Vagina (tissue), 2 donors: Measurements from ENCODE around the gene KCNH4. TPM values are rescaled to one million over a fixed set of nuclear protein-coding genes. Genes with fewer than 3 reads are reported as not detected.
A peak's percentile ranks its signal among the peaks of the same experiment; 100 is the strongest.

ENCODE experiments used
- DNase-seq, 2 donors: peaks; one replicate each; pipeline ENCODE4 v3.0.0-alpha.2; 2017; ENCODE audit errors: extremely low spot score in 2 of 2
- H3K27ac ChIP-seq: fragments of 200-600 bp; sonication (generic); one replicate; pipeline ENCODE4 v1.5.1; 2019
- H3K27me3 ChIP-seq: fragments of 200-600 bp; sonication (generic); one replicate; pipeline ENCODE4 v1.5.1; 2019
- H3K36me3 ChIP-seq, 2 donors: fragments of 200-600 bp; sonication (generic); one replicate each; pipeline ENCODE4 v1.5.1; 2017 to 2019
- H3K4me1 ChIP-seq: fragments of 200-600 bp; sonication (generic); one replicate; pipeline ENCODE4 v1.5.1; 2019
- H3K4me3 ChIP-seq, 2 donors: fragments of 200-600 bp; sonication (generic); 1 replicate in 1 of 2; 2 replicates in 1 of 2; pipeline ENCODE4 v1.5.1; 2016 to 2019
- H3K9me3 ChIP-seq: fragments of 200-600 bp; sonication (generic); one replicate; pipeline ENCODE4 v1.5.1; 2019
- CTCF ChIP-seq, 3 experiments: fragments of 450-650 bp in 2 of 3; fragments of 200-600 bp in 1 of 3; sonication (generic) in 1 of 3; IDR thresholded peaks; one replicate each; pipeline ENCODE4 v1.5.1; 2017 to 2019; ENCODE audit warnings: antibody characterized with exemption in 3 of 3, mild to moderate bottlenecking in 2 of 3, moderate library complexity in 2 of 3
- POLR2A ChIP-seq, 2 donors: fragments of 450-650 bp; IDR thresholded peaks; one replicate each; pipeline ENCODE4 v1.6.1; 2017; ENCODE audit warnings: antibody characterized with exemption in 2 of 2, mild to moderate bottlenecking in 2 of 2, moderate library complexity in 2 of 2
- POLR2AphosphoS5 ChIP-seq, 2 donors: sonication (generic); formaldehyde crosslinking; IDR thresholded peaks; one replicate each; pipeline ENCODE4 v1.9.0; 2017; ENCODE audit warnings: antibody characterized with exemption in 2 of 2, mild to moderate bottlenecking in 2 of 2, low read depth in 1 of 2; ENCODE audit not compliant: insufficient read depth in 1 of 2
- intact Hi-C: fragments of 100-400 bp; cut with DNase I; formaldehyde crosslinking; loops from one replicate; pipeline ENCODE4 v1.15.1; 2023
- total RNA-seq: library from RNA; depleted of rRNA; stranded (reverse); fragments of >200 nt; gene quantifications from one replicate; pipeline ENCODE4 v1.2.3, GENCODE V29; 2016

The KCNH4 gene
- total RNA-seq, 1 donor from 2014 or later, result not detected

- H3K36me3 ChIP-seq, result peaks cover 0 to 18% of the 10 kb centered on the region in 2 donors
- intact Hi-C loops, result no loop called here
- no peak for TF ChIP-seq CTCF (IDR thresholded peaks at IDR 0.05)
- TF ChIP-seq POLR2AphosphoS5 (IDR thresholded peaks at IDR 0.05; ENCODE audit: insufficient read depth in 1 of 2, low read depth in 1 of 2), result no peak
- no peak for TF ChIP-seq POLR2A (IDR thresholded peaks at IDR 0.05)
- H3K27me3 ChIP-seq, result no peaks in the 10 kb centered on the region
- no peaks in the 10 kb centered on the region for H3K9me3 ChIP-seq
- H3K4me3 ChIP-seq, result no peak overlapping the region
- H3K27ac ChIP-seq, result peak overlapping the region; percentile 3
- DNase-seq, result no peak
- H3K4me1 ChIP-seq, result peaks cover 35% of the 10 kb centered on the region
These were observed 61.6 kb downstream of the KCNH4 start for GRCh38 chr17:42119301-42119700.

GRCh38 chr17:42118545-42118944 lies 62.4 kb downstream of the KCNH4 start:
- Histone ChIP-seq H3K4me1 (peaks cover 36% of the 10 kb centered on the region), H3K9me3 (no peaks in the 10 kb centered on the region), H3K4me3 (no peak overlapping the region), H3K27me3 (no peaks in the 10 kb centered on the region), H3K27ac (peak overlapping the region; percentile 3), H3K36me3 (peaks cover 0 to 20% of the 10 kb centered on the region in 2 donors)
- no peak for DNase-seq
- intact Hi-C loops, result no loop called here
- TF ChIP-seq POLR2A (IDR thresholded peaks at IDR 0.05), result no peak

GRCh38 chr17:42118126-42118510 lies 62.8 kb downstream of the KCNH4 start:
- no peak overlapping the region for H3K4me3 ChIP-seq
- H3K4me1 ChIP-seq, result peaks cover 40% of the 10 kb centered on the region
- H3K36me3 ChIP-seq, result peaks cover 0 to 20% of the 10 kb centered on the region in 2 donors
- no peaks in the 10 kb centered on the region for H3K9me3 ChIP-seq
- TF ChIP-seq POLR2AphosphoS5 (IDR thresholded peaks at IDR 0.05; ENCODE audit: insufficient read depth in 1 of 2, low read depth in 1 of 2) (no peak), POLR2A (IDR thresholded peaks at IDR 0.05) (no peak), CTCF (IDR thresholded peaks at IDR 0.05) (no peak)
- H3K27ac ChIP-seq, result no peak overlapping the region
- H3K27me3 ChIP-seq, result no peaks in the 10 kb centered on the region
- DNase-seq, result no peak
- intact Hi-C loops, result no loop called here

GRCh38 chr17:42117397-42118125 lies 63.4 kb downstream of the KCNH4 start:
- H3K4me1 ChIP-seq, result peaks cover 45% of the 10 kb centered on the region
- DNase-seq, result no peak
- H3K27me3 ChIP-seq, result no peaks in the 10 kb centered on the region
- H3K36me3 ChIP-seq, result peaks cover 0 to 20% of the 10 kb centered on the region in 2 donors
- no peak overlapping the region for H3K27ac ChIP-seq
- H3K9me3 ChIP-seq, result no peaks in the 10 kb centered on the region
- no peak overlapping the region for H3K4me3 ChIP-seq
- TF ChIP-seq CTCF (IDR thresholded peaks at IDR 0.05), result no peak
- no peak for TF ChIP-seq POLR2AphosphoS5 (IDR thresholded peaks at IDR 0.05; ENCODE audit: insufficient read depth in 1 of 2, low read depth in 1 of 2)
- no peak for TF ChIP-seq POLR2A (IDR thresholded peaks at IDR 0.05)
- intact Hi-C loops, result loop anchor here (2.0 kb wide), 1 partner anchor 93 kb away; no protein-coding TSS in a partner anchor

GRCh38 chr17:42116705-42117396 lies 64.1 kb downstream of the KCNH4 start:
- intact Hi-C loops, result loop anchor here (2.0 kb wide), 1 partner anchor 92 kb away; no protein-coding TSS in a partner anchor
- no peaks in the 10 kb centered on the region for H3K27me3 ChIP-seq
- TF ChIP-seq POLR2A (IDR thresholded peaks at IDR 0.05), result no peak
- TF ChIP-seq POLR2AphosphoS5 (IDR thresholded peaks at IDR 0.05; ENCODE audit: insufficient read depth in 1 of 2, low read depth in 1 of 2), result peak in 1 of 2 donors; percentile 36
- TF ChIP-seq CTCF (IDR thresholded peaks at IDR 0.05), result peak; percentile 51 to 81 (median 79)
- H3K27ac ChIP-seq, result no peak overlapping the region
- DNase-seq, result no peak
- H3K9me3 ChIP-seq, result no peaks in the 10 kb centered on the region
- no peak overlapping the region for H3K4me3 ChIP-seq
- peaks cover 43% of the 10 kb centered on the region for H3K4me1 ChIP-seq
- peaks cover 0 to 20% of the 10 kb centered on the region in 2 donors for H3K36me3 ChIP-seq
